HG03342 (cell line): ENCODE data around the gene SRRM2.

Experiments used
- ATAC-seq: cut with Tn5 transposase; IDR thresholded peaks from one replicate; pipeline ENCODE4 v1.9.1; 2021; ENCODE audit warnings: mild to moderate bottlenecking, moderate library complexity; ENCODE audit not compliant: unreplicated experiment

Gene SRRM2

GRCh38 chr16:2818272-2818876 is 65.9 kb downstream of the SRRM2 start:
- ATAC-seq, result no peak

- no peak for ATAC-seq
Observed at GRCh38 chr16:2819179-2819938, 66.9 kb downstream of the SRRM2 start.

GRCh38 chr16:2819939-2820835 is 67.7 kb downstream of the SRRM2 start:
- ATAC-seq, result no peak
